Measurements from ENCODE around the gene COG1. TPM values are rescaled to one million over a fixed set of nuclear protein-coding genes. Genes with fewer than 3 reads are reported as not detected.

COG1 gene
- total RNA-seq, 1 donor from 2014 or later, result 35.8 TPM

- no peaks in the 10 kb centered on the region for H3K36me3 Mint-ChIP-seq (ENCODE audit: low read depth)
- no peak overlapping the region for H3K27ac Mint-ChIP-seq (ENCODE audit: unreplicated experiment)
- no peaks in the 10 kb centered on the region for H3K9me3 Mint-ChIP-seq
- H3K4me3 Mint-ChIP-seq, result no peak overlapping the region
- peaks cover 36% of the 10 kb centered on the region for H3K27me3 Mint-ChIP-seq (ENCODE audit: low read depth)
- peaks cover 19% of the 10 kb centered on the region for H3K4me1 Mint-ChIP-seq
- DNase-seq (ENCODE audit: low read depth, low spot score), result no peak
- TF ChIP-seq, protein P1, sequence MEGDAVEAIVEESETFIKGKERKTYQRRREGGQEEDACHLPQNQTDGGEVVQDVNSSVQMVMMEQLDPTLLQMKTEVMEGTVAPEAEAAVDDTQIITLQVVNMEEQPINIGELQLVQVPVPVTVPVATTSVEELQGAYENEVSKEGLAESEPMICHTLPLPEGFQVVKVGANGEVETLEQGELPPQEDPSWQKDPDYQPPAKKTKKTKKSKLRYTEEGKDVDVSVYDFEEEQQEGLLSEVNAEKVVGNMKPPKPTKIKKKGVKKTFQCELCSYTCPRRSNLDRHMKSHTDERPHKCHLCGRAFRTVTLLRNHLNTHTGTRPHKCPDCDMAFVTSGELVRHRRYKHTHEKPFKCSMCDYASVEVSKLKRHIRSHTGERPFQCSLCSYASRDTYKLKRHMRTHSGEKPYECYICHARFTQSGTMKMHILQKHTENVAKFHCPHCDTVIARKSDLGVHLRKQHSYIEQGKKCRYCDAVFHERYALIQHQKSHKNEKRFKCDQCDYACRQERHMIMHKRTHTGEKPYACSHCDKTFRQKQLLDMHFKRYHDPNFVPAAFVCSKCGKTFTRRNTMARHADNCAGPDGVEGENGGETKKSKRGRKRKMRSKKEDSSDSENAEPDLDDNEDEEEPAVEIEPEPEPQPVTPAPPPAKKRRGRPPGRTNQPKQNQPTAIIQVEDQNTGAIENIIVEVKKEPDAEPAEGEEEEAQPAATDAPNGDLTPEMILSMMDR (conservative IDR thresholded peaks at IDR 0.05), result no peak
Measured at GRCh38 chr17:73257516-73257915, 64.7 kb downstream of the COG1 start.

Other genes starting within 250 kb of the COG1 start
- 11.3 and 11.5 TPM in 2 replicates for gene SLC39A11, start 100.4 kb upstream of the COG1 start, total RNA-seq
- 1.7 TPM in 2 replicates for gene SSTR2, start 28.0 kb upstream of the COG1 start, total RNA-seq
- not detected in 2 replicates for gene CPSF4L, start 68.8 kb downstream of the COG1 start, total RNA-seq
- gene CDC42EP4, start 118.9 kb downstream of the COG1 start, total RNA-seq, result 31.0 and 33.4 TPM in 2 replicates